Measurements from ENCODE around the gene MYBPC2. TPM values are rescaled to one million over a fixed set of nuclear protein-coding genes. Genes with fewer than 3 reads are reported as not detected.

Gene MYBPC2
- total RNA-seq, 1 experiment from 2014 or later = 0.18 TPM

DNA sequence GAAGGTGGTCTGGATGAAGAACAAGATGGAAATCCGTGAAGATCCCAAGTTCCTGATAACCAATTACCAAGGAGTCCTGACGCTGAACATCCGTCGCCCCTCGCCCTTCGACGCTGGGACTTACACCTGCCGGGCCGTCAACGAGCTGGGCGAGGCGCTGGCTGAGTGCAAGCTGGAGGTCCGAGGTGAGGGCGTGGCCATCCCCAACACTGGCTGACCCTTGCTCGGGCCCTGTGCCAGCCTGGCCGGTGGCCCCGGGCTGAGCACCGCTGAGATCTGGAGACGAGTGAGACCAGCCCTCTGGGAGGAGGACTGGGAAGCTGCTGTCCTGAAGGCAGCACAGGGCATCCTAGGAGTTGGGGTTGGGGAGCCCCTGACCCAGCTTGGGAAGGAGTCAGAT lies 31.7 kb downstream of the MYBPC2 start:
- no peaks in the 10 kb centered on the region for H3K9me3 ChIP-seq (ENCODE audit: control insufficient read depth, insufficient read depth, low read depth, low read length)
- H3K4me1 ChIP-seq (ENCODE audit: control insufficient read depth, insufficient read depth, low read length) = no peaks in the 10 kb centered on the region; the same call in none of the 2 replicates
- no peak overlapping the region for H3K4me3 ChIP-seq (ENCODE audit: low read depth in 2 of 2, low read length in 2 of 2)
- POLR2A ChIA-PET = no interaction called here
- intact Hi-C loops (cut with micrococcal nuclease; ENCODE audit: unreplicated experiment) (no loop called here), in situ Hi-C loops (cut with HindIII; ENCODE audit: low pct_unique_long_range_greater_than_20kb, low sequenced_read_pairs) (no loop called here)
- DNase-seq (ENCODE audit: low read depth, low spot score) (no peak), ATAC-seq (no peak)
- TF ChIP-seq CTCF (IDR thresholded peaks at IDR 0.05) (no peak), TCF7L2 (IDR thresholded peaks at IDR 0.05; ENCODE audit: low read depth, low read length) (no peak), SIN3A (IDR thresholded peaks at IDR 0.05; ENCODE audit: borderline replicate concordance, insufficient read depth, low read depth, low read length) (no peak), POLR2AphosphoS5 (IDR thresholded peaks at IDR 0.05; ENCODE audit: low read depth, low read length) (no peak), REST (IDR thresholded peaks at IDR 0.05; ENCODE audit: insufficient read depth in 1 of 2, low read depth in 2 of 2, low read length in 1 of 2) (no peak)
- no peaks in the 10 kb centered on the region for H3K27me3 ChIP-seq (ENCODE audit: control insufficient read depth, insufficient read depth, low read length)
- no TSS peak for BruUV-seq (replicated peaks)
- H3K27ac ChIP-seq (ENCODE audit: low read length) = no peak overlapping the region
- CTCF ChIA-PET = no interaction called here
- no peaks in the 10 kb centered on the region for H3K36me3 ChIP-seq (ENCODE audit: control insufficient read depth, insufficient read depth, low read length)

DNA sequence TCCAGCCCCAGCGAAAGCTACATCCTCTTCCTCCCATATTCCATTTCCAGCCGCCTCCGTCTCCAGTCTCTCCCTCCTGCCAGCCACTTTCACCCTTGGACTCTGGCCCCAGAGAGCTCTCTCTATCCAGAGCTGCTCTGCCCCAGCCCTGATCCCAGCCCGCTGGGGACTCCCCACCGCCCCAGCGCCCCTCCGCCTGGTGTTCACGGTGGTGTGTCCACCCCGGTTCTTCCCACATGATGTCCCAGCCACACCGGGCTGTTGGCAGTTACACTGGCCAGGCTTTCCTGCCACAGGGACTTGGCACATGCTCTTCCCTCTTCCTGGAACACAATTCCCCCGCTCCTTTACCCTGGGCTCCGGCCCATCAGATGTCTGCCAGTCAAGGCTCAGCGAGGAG lies 32.3 kb downstream of the MYBPC2 start:
- TF ChIP-seq REST (IDR thresholded peaks at IDR 0.05; ENCODE audit: insufficient read depth in 1 of 2, low read depth in 2 of 2, low read length in 1 of 2) = no peak
- no peak for TF ChIP-seq CTCF (IDR thresholded peaks at IDR 0.05)
- no peak for TF ChIP-seq SIN3A (IDR thresholded peaks at IDR 0.05; ENCODE audit: borderline replicate concordance, insufficient read depth, low read depth, low read length)
- no peak for TF ChIP-seq POLR2AphosphoS5 (IDR thresholded peaks at IDR 0.05; ENCODE audit: low read depth, low read length)
- TF ChIP-seq TCF7L2 (IDR thresholded peaks at IDR 0.05; ENCODE audit: low read depth, low read length) = no peak
- H3K4me3 ChIP-seq (ENCODE audit: low read depth in 2 of 2, low read length in 2 of 2) = no peak overlapping the region
- ChIA-PET POLR2A (no interaction called here), CTCF (no interaction called here)
- intact Hi-C loops (cut with micrococcal nuclease; ENCODE audit: unreplicated experiment) = no loop called here
- no peaks in the 10 kb centered on the region for H3K27me3 ChIP-seq (ENCODE audit: control insufficient read depth, insufficient read depth, low read length)
- BruUV-seq (replicated peaks) = no TSS peak
- ATAC-seq = no peak
- no peaks in the 10 kb centered on the region for H3K36me3 ChIP-seq (ENCODE audit: control insufficient read depth, insufficient read depth, low read length)
- no peaks in the 10 kb centered on the region for H3K9me3 ChIP-seq (ENCODE audit: control insufficient read depth, insufficient read depth, low read depth, low read length)
- H3K4me1 ChIP-seq (ENCODE audit: control insufficient read depth, insufficient read depth, low read length) = no peaks in the 10 kb centered on the region; the same call in none of the 2 replicates
- no peak for DNase-seq (ENCODE audit: low read depth, low spot score)
- no peak overlapping the region for H3K27ac ChIP-seq (ENCODE audit: low read length)
- in situ Hi-C loops (cut with HindIII; ENCODE audit: low pct_unique_long_range_greater_than_20kb, low sequenced_read_pairs) = no loop called here
